K562 (cell line): ENCODE results near the gene EEF2. TPM values are rescaled to one million over a fixed set of nuclear protein-coding genes. Genes with fewer than 3 reads are reported as not detected.

Experiments
- CLOCK ChIP-seq: fragments of 250-450 bp; sonication (Bioruptor Pico); IDR thresholded peaks from 2 replicates; pipeline ENCODE4 v1.4.0; 2020; ENCODE audit warnings: mild to moderate bottlenecking, moderate library complexity, borderline replicate concordance
- E2F8 ChIP-seq: fragments of 450-650 bp; IDR thresholded peaks from 2 replicates; pipeline ENCODE4 v1.7.1; 2018; ENCODE audit warnings: mild to moderate bottlenecking, low read depth; ENCODE audit not compliant: partially characterized antibody
- MTA2 ChIP-seq: fragments of 450-650 bp; IDR thresholded peaks from 2 replicates; pipeline ENCODE4 v1.6.1; 2016; ENCODE audit warnings: low read depth
- PCBP2 ChIP-seq: fragments of 200-400 bp; formaldehyde crosslinking; IDR thresholded peaks from 2 replicates; pipeline ENCODE4 v1.6.1; 2018; ENCODE audit warnings: low read length, low read depth, mild to moderate bottlenecking, moderate library complexity; ENCODE audit not compliant: poor library complexity, severe bottlenecking
- RAD51 ChIP-seq: fragments of 450-650 bp; IDR thresholded peaks from 2 replicates; pipeline ENCODE4 v1.7.1; 2016; ENCODE audit warnings: low read depth, mild to moderate bottlenecking, borderline replicate concordance
- RUNX1 ChIP-seq: sonication (generic); IDR thresholded peaks from 2 replicates; pipeline ENCODE4 v1.6.1; 2016; ENCODE audit warnings: antibody characterized with exemption, low read depth
- SFPQ ChIP-seq: fragments of 200-400 bp; formaldehyde crosslinking; IDR thresholded peaks from 2 replicates; pipeline ENCODE4 v1.6.1; 2017; ENCODE audit warnings: mild to moderate bottlenecking, low read depth, low read length, moderate library complexity
- SMAD1 ChIP-seq: fragments of 150-350 bp; IDR thresholded peaks from 2 replicates; pipeline ENCODE4 v1.6.1; 2014; ENCODE audit warnings: low read length, low read depth; ENCODE audit not compliant: partially characterized antibody
- SMAD2 ChIP-seq: fragments of 150-350 bp; IDR thresholded peaks from 2 replicates; pipeline ENCODE4 v1.6.1; 2014; ENCODE audit warnings: low read depth, mild to moderate bottlenecking, low read length
- SMARCA5 ChIP-seq: fragments of 450-650 bp; IDR thresholded peaks from 2 replicates; pipeline ENCODE4 v1.6.1; 2016
- SRSF1 ChIP-seq: fragments of 200-400 bp; formaldehyde crosslinking; IDR thresholded peaks from 2 replicates; pipeline ENCODE4 v1.6.1; 2017; ENCODE audit warnings: mild to moderate bottlenecking, low read depth, low read length, moderate library complexity
- SRSF3 ChIP-seq: fragments of 200-400 bp; formaldehyde crosslinking; IDR thresholded peaks from 2 replicates; pipeline ENCODE4 v1.6.1; 2016; ENCODE audit warnings: mild to moderate bottlenecking, low read length, moderate library complexity; ENCODE audit not compliant: insufficient read depth
- USF1 ChIP-seq: sonication (generic); formaldehyde crosslinking; IDR thresholded peaks from 2 replicates; pipeline ENCODE4 v1.9.0; 2022; ENCODE audit warnings: mild to moderate bottlenecking, missing genetic modification reagents
- XRCC4 ChIP-seq: IDR thresholded peaks from one replicate; pipeline ENCODE4 v1.6.1; 2011; ENCODE audit not compliant: insufficient read depth, insufficient read length; ENCODE audit errors: extremely low read depth
- ZBTB5 ChIP-seq: fragments of 450-650 bp; IDR thresholded peaks from 2 replicates; pipeline ENCODE4 v1.6.1; 2017; ENCODE audit warnings: antibody characterized with exemption
- ZNF140 ChIP-seq: fragments of 250-450 bp; sonication (Bioruptor Pico); IDR thresholded peaks from 2 replicates; pipeline ENCODE4 v1.8.0; 2021; ENCODE audit warnings: moderate library complexity, mild to moderate bottlenecking, inconsistent platforms
- ZNF79 ChIP-seq: fragments of 250-450 bp; sonication (Bioruptor Pico); IDR thresholded peaks from 2 replicates; pipeline ENCODE4 v1.4.0; 2020; ENCODE audit warnings: low read depth, mild to moderate bottlenecking, moderate library complexity
- polyA plus RNA-seq, 8 experiments: library from polyadenylated mRNA; depleted of rRNA in 4 of 8; stranded (reverse) in 5 of 8; unstranded in 3 of 8; fragments of >200 nt; fragmentation: Nextera tagmentation in 2 of 8; fragmentation: Illumina TruSeq in 1 of 8; extraction: Ambion mirVana in 2 of 8; extraction: Trizol in 1 of 8; gene quantifications; 2 replicates each; pipeline versions ENCODE4 v1.2.1 to v1.2.3, GENCODE V29; 2011 to 2014; ENCODE audit warnings: inconsistent platforms in 1 of 8, missing spikeins in 1 of 8
- total RNA-seq, 7 experiments: library from RNA; depleted of rRNA in 6 of 7; stranded (reverse); fragments of >200 nt in 6 of 7; fragmentation: Illumina TruSeq in 2 of 7; extraction: Trizol in 2 of 7; gene quantifications; 2 replicates each; pipeline versions ENCODE4 v1.2.1 to v1.2.3, GENCODE V29; 2011 to 2021; ENCODE audit warnings: low replicate concordance in 1 of 7

Gene EEF2
- total and polyA plus RNA-seq, 9 of the 15 experiments (the other 6 are each of a cell fraction or from before 2014, with no cell fraction given): 372 to 3,003 (median 1,453) TPM

GRCh38 chr19:3984908-3985642 is at the start of gene EEF2 (continued):
- TF ChIP-seq CLOCK (CRISPR knock-in tag): no peak
- no peak; the same call in none of the 2 replicates for TF ChIP-seq SRSF3
- no peak for TF ChIP-seq ZNF79 (CRISPR knock-in tag)
- no peak for TF ChIP-seq SMAD2
- TF ChIP-seq XRCC4: no peak
- no peak for TF ChIP-seq ZBTB5
- TF ChIP-seq PCBP2: no peak
- no peak for TF ChIP-seq RUNX1
- peak; percentile 96 for TF ChIP-seq SMAD1
- no peak for TF ChIP-seq SRSF1
- TF ChIP-seq E2F8: no peak
- no peak for TF ChIP-seq ZNF140 (CRISPR knock-in tag)
- TF ChIP-seq SFPQ: no peak
- TF ChIP-seq RAD51: peak; percentile 96
- peak; percentile 98 for TF ChIP-seq USF1 (CRISPR knock-in tag)
- no peak for TF ChIP-seq MTA2
- no peak for TF ChIP-seq SMARCA5
